Measurements from ENCODE around the gene PARG.

DNA sequence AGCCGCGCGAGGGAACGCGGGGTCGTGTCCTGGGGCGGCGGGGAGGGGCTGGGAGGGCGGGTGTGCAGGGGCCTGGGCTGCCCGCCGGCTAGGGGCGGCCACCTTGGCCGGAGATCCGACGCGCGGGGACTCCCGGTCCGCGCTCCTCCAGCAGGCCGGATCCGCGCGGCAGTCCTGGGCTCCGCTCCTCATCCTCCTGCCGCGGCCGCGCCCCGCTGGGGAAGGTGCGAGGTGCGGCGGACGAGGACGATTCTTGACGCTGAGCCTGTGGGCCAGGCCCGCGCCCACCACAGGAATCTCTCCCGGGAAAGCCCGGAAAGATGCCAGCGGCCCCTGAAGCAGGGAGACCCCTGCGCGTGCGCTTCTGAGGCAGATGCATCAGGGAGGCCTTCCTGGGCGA, 173.1 kb downstream of the PARG start:
- TF ChIP-seq, protein P1, sequence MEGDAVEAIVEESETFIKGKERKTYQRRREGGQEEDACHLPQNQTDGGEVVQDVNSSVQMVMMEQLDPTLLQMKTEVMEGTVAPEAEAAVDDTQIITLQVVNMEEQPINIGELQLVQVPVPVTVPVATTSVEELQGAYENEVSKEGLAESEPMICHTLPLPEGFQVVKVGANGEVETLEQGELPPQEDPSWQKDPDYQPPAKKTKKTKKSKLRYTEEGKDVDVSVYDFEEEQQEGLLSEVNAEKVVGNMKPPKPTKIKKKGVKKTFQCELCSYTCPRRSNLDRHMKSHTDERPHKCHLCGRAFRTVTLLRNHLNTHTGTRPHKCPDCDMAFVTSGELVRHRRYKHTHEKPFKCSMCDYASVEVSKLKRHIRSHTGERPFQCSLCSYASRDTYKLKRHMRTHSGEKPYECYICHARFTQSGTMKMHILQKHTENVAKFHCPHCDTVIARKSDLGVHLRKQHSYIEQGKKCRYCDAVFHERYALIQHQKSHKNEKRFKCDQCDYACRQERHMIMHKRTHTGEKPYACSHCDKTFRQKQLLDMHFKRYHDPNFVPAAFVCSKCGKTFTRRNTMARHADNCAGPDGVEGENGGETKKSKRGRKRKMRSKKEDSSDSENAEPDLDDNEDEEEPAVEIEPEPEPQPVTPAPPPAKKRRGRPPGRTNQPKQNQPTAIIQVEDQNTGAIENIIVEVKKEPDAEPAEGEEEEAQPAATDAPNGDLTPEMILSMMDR (IDR thresholded peaks at IDR 0.05): no peak
- TF ChIP-seq POLR2A (IDR thresholded peaks at IDR 0.05) (no peak), EP300 (IDR thresholded peaks at IDR 0.05; ENCODE audit: low read depth) (no peak)
